ENCODE measurements around the gene CCDC112. TPM values are rescaled to one million over a fixed set of nuclear protein-coding genes. Genes with fewer than 3 reads are reported as not detected.

CCDC112 gene
- total and polyA plus RNA-seq, 7 donors: 4.6 to 19.4 (median 9.6) TPM

GRCh38 chr5:115325296-115325959, 29.0 kb upstream of the CCDC112 start:
- Histone ChIP-seq H3K4me1 (peaks cover 0 to 3% (median 0%) of the 10 kb centered on the region in 4 donors), H3K27me3 (no peaks in the 10 kb centered on the region), H3K4me3 (no peak overlapping the region), H3K27ac (no peak overlapping the region), H3K36me3 (no peaks in the 10 kb centered on the region), H3K9me3 (no peaks in the 10 kb centered on the region)
- DNase-seq: no peak
- TF ChIP-seq POLR2A (IDR thresholded peaks at IDR 0.05) (no peak), CTCF (IDR thresholded peaks at IDR 0.05) (no peak), POLR2AphosphoS5 (IDR thresholded peaks at IDR 0.05) (no peak), EP300 (IDR thresholded peaks at IDR 0.05) (no peak)
- WGBS, 2 donors: 51 to 74% methylated on average over 3 of the region's 3 CpGs
- intact Hi-C loops (cut with DNase I): no loop called here

- Histone ChIP-seq H3K4me3 (no peak overlapping the region), H3K27me3 (no peaks in the 10 kb centered on the region), H3K36me3 (no peaks in the 10 kb centered on the region), H3K27ac (no peak overlapping the region), H3K9me3 (no peaks in the 10 kb centered on the region), H3K4me1 (peaks cover 0 to 3% (median 0%) of the 10 kb centered on the region in 4 donors)
- no peak for DNase-seq
- intact Hi-C loops (cut with DNase I): no loop called here
- 94 to 96% methylated on average over 2 of the region's 2 CpGs for WGBS, 2 donors
- TF ChIP-seq POLR2A (IDR thresholded peaks at IDR 0.05) (no peak), CTCF (IDR thresholded peaks at IDR 0.05) (no peak), EP300 (IDR thresholded peaks at IDR 0.05) (no peak)
These were observed 27.6 kb upstream of the CCDC112 start for GRCh38 chr5:115324021-115324420.

GRCh38 chr5:115322729-115323128, 26.3 kb upstream of the CCDC112 start:
- TF ChIP-seq POLR2AphosphoS5 (IDR thresholded peaks at IDR 0.05) (no peak), CTCF (IDR thresholded peaks at IDR 0.05) (no peak), EP300 (IDR thresholded peaks at IDR 0.05) (no peak), POLR2A (IDR thresholded peaks at IDR 0.05) (no peak)
- no peak for DNase-seq
- 80 to 96% methylated on average over 2 of the region's 2 CpGs for WGBS, 2 donors
- H3K4me3 ChIP-seq: no peak overlapping the region
- H3K36me3 ChIP-seq: no peaks in the 10 kb centered on the region
- peaks cover 0 to 4% (median 0%) of the 10 kb centered on the region in 4 donors for H3K4me1 ChIP-seq
- intact Hi-C loops (cut with DNase I): no loop called here
- H3K27ac ChIP-seq: no peak overlapping the region
- no peaks in the 10 kb centered on the region for H3K27me3 ChIP-seq
- no peaks in the 10 kb centered on the region for H3K9me3 ChIP-seq

GRCh38 chr5:115321309-115321708, 24.9 kb upstream of the CCDC112 start:
- H3K9me3 ChIP-seq: no peaks in the 10 kb centered on the region
- H3K4me3 ChIP-seq: no peak overlapping the region
- no peaks in the 10 kb centered on the region for H3K27me3 ChIP-seq
- H3K4me1 ChIP-seq: peaks cover 0 to 9% (median 1%) of the 10 kb centered on the region in 4 donors
- H3K36me3 ChIP-seq: no peaks in the 10 kb centered on the region
- TF ChIP-seq POLR2A (IDR thresholded peaks at IDR 0.05) (no peak), CTCF (IDR thresholded peaks at IDR 0.05) (no peak), POLR2AphosphoS5 (IDR thresholded peaks at IDR 0.05) (no peak), EP300 (IDR thresholded peaks at IDR 0.05) (no peak)
- WGBS, 2 donors: 94 to 99% methylated on average over 3 of the region's 3 CpGs
- no peak for DNase-seq
- intact Hi-C loops (cut with DNase I): no loop called here
- H3K27ac ChIP-seq: no peak overlapping the region

GRCh38 chr5:115320515-115320914, 24.1 kb upstream of the CCDC112 start:
- DNase-seq: no peak
- intact Hi-C loops (cut with DNase I): no loop called here
- Histone ChIP-seq H3K4me1 (peaks cover 0 to 7% (median 1%) of the 10 kb centered on the region in 4 donors), H3K36me3 (no peaks in the 10 kb centered on the region), H3K27me3 (no peaks in the 10 kb centered on the region), H3K4me3 (no peak overlapping the region), H3K27ac (no peak overlapping the region), H3K9me3 (no peaks in the 10 kb centered on the region)
- no peak for TF ChIP-seq POLR2AphosphoS5 (IDR thresholded peaks at IDR 0.05)
- no peak for TF ChIP-seq CTCF (IDR thresholded peaks at IDR 0.05)
- no peak for TF ChIP-seq POLR2A (IDR thresholded peaks at IDR 0.05)
- no peak for TF ChIP-seq EP300 (IDR thresholded peaks at IDR 0.05)
- WGBS, 2 donors: 76 to 80% methylated on average over 1 of the region's 1 CpG
